Activated CD4-positive, alpha-beta T cell treated with anti-CD3 and anti-CD28 coated beads for 48 hours (primary cell): ENCODE measurements around the gene ADRA2B.
"Not testable (repeated sequence)": the region's sequence is repeated elsewhere in the genome, so short reads cannot be mapped to it uniquely, and the experiment has no call there.

Source experiments
- DNase-seq: peaks from one replicate; pipeline ENCODE4 v3.0.0-alpha.2; 2020

Gene ADRA2B

DNA sequence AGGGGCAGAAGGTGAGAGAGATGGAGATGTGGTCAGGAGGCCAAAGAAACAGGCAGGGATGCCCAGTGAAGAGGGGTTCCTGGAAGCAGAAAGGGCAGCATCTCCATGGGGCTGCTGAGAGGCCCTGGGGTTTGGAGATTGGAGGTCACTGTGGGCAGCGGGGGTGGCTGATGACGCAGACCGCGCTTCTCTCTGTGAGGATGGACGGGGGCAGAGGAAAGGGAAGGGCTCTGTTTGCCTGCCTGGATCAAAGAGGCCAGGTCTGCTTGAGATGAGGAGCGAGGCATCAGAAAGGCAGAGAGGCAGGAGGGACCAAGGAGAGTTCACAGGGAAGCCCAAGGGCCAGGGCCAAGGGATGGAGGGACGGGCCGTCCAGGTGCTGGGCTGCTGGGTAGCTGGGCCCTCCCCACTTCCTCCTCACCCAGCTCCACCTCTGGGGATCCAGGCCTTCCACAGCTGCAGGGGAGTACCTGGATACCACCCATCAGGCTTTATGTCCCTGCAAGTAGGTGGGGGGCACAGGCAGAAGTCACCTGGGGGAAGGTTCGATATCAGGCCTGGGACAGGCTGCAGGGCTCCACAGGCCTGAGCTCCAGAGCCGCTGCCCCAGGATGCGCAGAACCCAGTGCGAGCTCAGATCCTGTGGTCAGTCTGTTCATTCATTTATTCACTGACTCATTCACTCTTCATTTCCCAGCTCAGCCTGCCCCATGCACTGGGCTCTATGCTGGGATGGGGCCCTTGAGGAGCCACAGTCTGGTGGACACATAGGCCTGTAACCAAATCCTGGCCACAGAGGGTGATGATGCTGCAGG is 30.6 kb downstream of the ADRA2B start:
- DNase-seq = no peak

DNA sequence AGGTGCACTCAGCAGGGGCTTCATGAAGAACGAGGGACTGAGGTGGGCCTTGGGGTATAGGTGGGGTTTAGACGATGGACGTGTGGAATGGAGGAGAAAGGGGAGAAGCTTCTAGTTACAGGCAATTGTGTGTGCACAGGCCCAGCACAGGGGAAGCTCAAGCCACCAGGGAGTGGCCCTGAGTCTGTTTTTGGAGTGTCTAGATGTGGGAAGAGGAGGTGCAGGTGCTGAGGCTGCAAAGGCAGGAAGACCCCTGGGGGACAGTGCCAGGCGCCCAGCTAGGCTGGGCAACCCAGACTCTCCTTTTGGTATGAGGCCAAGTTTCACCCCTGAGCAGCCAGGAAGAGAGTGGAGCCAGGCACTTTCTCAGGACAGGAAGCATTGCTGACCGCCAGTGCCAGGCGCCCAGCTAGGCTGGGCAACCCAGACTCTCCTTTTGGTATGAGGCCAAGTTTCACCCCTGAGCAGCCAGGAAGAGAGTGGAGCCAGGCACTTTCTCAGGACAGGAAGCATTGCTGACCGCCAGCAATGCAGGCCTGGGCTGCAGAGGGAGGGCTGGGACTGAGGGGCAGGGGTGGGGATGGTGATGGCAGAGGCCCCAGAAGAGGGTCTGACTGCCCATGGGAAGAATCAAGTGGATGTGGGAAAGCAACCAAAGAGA is 31.4 kb downstream of the ADRA2B start:
- DNase-seq = not testable (repeated sequence)

DNA sequence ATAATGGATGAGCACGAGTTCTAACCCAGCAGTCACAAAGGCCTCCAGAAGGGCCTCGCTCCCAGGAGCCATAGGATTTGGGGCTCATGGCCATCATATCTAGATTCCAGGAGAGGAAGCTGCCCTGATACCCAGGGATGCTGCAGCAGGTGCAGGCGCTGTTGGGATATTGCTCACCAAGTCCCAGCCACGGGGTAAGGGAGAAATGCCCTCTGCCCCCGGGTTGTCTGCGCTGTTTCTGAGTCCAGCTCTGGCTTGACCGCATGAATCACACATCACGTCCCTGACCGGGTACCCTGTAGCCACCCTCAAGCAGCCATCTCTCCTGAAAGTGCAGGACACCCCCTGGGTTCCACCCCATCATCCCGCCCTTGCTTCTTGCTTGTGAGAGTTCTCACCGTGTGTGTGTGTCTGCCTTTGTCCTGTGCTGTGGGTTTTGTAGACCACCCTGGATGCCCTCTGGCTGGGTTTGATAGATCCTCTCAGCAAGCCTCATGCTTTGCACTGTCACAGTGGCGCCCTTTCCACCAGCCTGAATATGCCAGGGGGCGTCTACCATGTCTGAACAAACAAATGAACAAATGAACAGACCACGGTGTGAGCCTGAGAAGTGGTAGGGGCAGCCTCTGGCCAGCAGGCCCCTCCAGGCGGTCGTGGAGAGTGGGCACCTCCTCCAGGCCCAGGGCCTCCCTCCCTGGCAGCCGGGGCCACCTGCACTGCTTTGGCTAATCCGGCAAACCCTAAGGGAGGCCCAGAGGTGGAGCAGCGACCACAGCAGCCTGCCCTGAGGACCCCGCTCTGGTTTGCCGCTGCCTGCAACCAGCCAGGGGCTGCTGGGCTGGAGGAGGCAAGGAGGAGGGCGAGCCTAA is 32.1 kb downstream of the ADRA2B start:
- DNase-seq = no peak

DNA sequence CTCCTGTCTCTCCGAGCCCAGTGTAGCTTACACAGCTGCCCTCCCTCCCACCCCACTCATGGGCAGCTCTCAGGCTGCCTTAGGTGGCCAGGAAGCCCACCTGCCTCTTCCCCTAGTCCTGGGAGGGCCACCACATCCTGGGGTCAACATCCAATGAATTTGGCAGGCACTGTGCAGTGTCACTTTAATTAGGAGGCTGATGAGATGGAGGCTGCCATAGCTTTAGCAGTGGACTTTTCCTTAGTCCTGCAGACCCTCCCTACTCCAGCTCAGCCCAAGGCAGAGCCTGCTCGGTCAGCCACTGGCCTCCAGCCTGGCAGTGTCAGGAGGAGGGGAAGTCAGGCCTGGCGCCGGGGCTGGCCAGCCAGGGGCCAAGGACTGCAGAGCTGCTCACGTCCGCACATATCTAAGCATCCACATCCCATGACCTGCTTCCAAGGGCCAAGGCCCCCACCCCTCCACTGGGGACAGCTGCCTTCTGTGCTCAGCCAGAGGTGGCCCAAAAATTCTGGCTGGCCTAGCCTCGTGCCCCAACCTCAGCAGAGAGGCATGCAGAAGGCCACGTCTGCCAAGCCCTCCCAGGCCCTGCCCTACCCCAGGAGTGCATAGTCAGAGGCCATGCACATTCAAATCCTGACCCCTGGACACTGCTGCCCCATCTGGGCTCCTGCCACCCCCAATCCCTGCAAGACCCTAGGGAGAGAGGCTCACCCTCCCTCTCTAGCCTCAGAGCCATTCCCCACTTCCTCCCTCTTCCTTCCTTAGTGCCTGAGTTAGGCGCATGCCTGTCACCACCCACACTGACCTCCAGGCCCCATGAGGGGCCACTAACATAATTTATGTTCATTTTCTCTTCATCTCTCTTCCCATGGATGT is 33.1 kb downstream of the ADRA2B start:
- no peak for DNase-seq

DNA sequence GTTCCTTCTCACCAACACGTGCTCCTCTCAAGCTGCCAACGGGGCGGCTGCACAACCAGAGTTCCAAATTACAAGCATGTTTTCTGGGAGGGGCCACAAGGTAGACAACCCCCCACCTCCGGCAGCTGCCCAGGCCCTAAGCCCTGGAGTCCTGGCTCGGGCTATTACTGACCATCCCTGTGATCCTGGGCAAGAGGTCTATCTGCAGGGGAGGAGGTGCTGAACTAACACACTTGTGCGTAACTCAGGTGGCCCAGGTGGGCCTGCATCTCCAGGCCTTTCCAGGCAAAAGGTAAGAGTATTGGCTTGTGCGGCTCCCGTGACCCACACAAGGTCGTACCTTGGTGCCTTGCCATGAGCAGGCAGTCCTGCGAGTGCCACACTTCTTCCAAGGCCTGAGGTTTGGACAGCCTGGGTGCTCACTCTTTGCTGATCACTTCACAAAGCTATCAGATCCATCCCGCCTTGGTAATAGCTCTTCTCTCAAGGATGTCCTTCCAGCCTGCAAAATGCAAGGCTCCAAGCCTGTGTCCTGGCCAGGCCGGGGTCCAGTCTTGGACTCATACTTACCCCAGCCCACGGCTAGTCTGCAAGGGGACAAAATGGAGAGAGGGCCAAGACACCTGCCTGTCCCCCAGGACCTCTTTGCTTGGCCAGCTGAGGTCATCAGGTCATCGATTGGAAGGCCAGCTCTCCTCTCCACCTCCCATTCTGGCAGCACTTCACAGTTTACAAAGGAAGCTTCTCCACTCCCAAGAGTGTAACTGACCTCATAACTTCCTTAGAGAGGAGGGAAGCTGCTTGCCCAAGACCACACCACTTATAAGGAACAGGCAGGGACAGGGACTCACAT is 33.9 kb downstream of the ADRA2B start:
- no peak for DNase-seq

DNA sequence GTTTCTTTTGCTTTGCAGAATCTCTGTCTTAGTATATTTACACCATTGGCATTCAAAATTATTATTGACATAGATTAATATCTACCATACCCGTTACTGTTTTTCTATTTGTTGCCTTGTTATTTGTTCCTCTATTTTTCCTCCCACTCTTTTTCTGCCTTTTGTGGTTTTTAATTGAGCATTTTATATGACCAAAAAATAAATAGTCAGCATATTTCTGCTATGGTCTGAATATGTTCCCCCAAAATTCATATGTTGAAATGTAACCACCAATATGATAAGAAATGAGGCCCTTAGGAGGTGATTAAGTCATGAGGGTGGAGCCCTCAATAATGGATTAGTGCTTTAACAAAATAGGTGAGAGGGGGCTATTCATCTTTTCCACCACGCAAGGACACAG is 35.3 kb downstream of the ADRA2B start:
- DNase-seq = no peak

DNA sequence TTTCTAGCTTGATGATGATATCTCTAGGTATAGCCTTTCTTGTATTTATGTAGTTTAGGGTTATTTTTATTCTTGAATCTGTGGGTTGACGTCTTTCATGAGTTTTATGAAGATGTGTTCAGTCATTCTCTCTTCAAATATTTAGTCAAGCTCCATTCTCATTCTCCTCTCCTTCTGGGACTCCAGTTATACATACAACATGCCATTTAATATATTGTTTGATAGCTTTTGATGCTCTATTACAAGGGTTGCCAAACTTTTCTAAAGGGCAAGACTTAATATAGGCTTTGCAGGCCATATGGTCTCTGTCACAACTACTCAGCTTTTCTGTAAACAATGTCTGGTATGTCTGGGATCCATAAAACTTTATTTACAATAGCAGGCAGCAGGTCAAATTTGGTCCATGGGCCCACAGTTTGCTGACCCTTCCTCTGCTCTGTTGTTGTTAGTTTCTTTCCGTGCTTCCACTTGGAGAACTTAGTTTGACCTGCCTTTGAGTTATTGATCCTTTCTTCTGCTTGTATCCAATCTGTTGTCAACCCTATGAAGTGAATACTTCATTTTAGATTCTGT is 41.1 kb downstream of the ADRA2B start:
- DNase-seq = no peak

DNA sequence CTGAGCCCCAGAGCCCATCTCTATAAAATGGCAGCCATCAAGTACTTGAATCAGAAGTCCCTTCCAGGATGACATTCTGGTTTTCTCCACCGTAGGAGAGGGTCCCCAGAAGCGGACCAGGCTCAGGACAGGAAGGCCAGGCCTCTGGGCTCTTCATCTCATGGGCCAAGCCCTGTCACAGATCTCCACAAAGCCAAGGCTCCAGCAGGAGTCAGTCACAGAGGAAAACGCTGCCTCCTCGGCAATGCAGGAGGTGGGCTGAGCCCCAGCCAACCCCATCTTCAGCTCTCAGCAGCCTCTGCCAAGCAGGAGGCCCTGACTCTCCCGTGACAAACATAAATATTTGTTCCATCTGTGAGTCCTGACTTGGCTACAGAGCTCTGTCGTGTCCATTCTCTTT is 42.2 kb downstream of the ADRA2B start:
- DNase-seq = no peak

DNA sequence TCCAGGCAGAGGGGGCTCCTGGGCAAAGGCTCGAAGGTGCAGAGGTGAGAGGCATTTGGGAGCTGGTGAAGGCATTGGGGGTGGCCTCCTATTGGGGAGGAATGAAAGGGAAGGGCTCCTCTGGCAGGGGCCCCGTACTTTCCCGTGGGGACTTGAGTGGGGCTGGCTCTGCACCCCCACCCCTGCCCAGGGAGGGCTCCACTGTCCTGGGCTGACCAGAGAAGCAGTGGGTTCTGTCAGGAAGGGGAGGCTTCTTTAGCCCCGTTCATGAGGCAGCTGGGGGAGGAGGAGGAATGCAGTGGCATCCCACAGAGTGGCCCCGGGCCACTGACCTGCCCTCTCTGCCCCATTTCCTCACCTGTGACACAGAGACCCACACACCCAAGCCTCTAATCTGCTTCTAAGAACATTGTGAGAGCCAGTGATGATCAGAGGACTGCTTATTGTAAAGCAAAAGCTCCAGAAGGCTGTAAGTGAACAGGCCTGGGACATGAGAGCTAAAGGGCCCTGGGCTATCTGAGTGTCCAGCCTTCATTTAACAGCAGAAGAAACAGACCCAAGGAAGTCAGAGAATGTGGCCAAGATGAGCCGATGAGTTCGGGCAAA is 43.1 kb downstream of the ADRA2B start:
- no peak for DNase-seq

DNA sequence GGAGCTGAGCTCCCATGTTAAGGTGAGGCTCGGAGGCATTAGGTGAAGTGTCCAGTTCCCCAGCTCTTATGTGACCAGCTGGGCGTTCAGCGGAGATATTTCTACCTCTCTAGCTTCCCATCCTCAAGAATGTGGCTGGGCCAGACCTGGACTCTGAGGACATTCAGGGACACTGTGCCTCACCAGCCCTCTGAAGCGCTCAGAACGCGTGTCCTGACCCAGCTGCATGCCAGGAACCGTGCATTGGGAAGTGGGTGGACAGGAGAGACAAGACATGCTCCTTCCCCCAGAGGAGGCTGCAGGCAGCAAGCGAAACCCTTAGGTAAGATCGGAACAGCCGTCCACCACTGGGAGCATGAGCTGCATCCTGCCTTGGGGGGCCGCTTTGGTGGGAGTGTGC is 43.6 kb downstream of the ADRA2B start:
- DNase-seq = no peak

DNA sequence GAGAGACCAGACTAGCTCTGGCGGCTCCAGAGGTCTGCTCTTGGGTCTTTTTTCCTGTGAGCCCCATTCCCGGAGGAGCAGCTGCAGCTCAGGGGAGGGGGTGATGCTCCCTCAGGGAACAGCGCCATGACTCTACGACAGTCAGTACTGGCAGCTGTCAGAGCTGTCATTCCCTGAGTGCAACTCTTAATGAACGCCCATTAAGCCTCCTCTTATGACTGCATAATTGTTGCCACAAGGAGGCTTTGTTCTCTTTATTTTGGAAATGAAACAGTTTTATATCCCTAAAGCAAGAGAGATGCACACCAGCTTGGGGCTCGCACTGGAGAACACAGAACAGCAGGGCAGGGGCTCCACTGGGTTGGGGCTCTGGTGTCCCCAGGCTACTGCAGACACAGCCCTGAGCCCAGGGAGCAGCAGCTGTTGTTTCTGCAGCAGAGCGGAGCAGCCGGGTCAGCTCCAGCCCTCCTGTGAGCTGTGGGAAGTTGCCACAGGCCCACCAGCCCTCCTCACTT is 44.3 kb downstream of the ADRA2B start:
- DNase-seq = not testable (repeated sequence)

DNA sequence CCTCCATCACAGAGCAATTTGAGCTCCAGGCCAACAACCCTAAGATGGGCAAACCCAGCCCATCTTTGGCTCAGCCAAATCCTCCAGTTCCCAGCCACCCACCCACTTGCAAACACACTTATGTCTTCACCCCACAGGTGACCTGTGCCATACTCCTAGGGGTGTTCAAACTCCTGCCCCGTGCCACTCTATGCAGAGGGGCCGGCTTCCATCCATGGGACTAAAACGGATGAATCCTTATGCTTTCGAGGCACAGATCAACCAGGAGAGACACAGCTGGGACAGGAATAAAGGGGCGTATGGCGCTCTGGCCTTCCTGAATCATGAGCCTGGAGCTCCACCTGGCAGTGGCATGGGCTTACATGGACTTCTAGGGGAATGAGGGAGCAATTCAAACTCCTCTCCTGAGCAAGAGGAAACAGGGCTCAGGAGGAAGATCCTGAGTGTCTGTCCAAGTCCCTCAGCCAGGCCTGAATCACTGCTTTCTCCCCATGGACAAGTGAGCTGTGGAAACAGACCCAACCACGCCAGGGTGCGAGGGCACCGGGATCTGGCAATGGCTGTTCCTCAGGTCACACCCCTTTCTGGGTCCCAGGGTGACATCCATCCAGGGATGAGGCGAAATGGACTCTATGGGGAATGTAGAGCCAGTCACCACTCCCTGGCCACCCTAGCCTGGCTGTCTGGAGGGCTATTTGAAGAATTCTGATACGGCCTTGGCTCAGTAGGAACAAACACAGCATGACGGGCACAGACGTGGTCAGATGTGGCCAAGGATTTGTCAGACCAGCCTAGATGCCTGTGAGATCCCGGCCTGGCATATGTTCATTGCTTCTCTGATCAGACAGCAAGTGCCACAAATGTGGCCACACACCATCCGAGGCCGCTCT is 45.0 kb downstream of the ADRA2B start:
- DNase-seq = not testable (repeated sequence)

DNA sequence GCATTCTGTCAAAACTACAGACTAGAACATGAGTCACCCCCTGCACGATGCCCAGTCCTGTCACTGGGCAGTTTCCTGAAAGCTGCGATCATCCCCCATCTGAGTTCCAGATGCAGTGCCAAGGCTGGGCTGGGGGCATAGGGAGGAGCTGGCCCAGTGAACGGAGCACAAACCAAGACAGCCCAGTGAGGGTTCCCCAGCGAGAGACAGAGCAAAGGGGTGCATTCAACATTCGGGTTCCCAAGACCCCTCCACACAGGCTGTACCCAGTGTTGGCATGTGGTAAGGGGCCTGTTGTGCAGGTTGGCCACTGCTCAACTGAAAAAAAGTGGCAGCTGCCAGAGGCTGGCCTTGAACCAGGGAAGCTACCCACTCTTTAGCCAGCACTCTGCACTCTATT is 46.0 kb downstream of the ADRA2B start:
- not testable (repeated sequence) for DNase-seq

DNA sequence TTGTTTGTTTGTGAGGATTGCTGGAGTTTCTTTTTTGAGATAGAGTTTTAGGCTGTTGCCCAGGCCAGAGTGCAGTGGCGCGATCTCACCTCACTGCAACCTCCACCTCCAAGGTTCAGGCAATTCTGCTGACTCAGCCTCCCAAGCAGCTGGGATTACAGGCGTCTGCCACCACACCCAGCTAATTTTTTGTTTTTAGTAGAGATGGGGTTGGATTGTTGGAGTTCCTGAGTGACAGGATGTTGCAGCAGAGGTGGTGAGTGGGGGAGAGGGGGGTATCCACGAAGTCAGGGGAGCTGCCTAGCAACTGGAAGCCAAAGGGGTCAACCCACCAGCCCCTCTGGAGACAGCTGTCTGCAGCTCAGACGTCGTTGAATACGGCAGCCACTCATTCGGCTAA is 46.5 kb downstream of the ADRA2B start:
- DNase-seq = not testable (repeated sequence)

DNA sequence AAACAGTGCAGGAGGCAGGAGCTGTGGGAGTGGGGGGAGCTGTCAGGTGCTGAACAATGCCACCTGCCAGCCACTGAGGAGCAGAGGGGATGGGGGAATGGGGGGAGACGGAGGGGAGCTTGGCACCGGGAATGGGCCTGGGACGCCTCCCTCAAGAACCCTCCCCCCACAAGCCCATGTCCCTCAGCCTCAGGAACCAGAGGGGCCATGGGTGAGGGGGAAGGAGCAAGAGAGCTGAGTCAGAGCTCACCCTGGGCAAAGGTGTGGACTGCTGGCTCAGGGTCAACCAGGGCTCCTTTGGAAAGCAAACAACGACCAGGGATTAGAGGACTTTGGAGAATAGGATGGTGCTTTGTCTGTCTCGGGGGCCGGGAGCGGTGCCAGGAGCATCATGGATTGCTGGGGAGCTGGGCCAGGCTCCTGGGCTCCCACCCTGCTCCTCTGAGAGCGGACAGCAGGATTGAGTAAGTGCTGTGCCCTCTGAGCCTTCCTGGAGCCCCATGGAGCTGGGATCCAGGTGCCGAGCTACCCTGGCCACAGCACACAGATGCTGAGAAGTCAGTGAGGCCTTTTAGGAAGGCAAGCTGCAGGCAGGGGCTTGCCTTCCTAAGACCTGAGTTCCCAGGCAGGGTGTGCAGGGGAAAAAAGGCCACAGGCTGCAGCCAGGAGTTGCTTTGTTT is 48.3 kb downstream of the ADRA2B start:
- not testable (repeated sequence) for DNase-seq

DNA sequence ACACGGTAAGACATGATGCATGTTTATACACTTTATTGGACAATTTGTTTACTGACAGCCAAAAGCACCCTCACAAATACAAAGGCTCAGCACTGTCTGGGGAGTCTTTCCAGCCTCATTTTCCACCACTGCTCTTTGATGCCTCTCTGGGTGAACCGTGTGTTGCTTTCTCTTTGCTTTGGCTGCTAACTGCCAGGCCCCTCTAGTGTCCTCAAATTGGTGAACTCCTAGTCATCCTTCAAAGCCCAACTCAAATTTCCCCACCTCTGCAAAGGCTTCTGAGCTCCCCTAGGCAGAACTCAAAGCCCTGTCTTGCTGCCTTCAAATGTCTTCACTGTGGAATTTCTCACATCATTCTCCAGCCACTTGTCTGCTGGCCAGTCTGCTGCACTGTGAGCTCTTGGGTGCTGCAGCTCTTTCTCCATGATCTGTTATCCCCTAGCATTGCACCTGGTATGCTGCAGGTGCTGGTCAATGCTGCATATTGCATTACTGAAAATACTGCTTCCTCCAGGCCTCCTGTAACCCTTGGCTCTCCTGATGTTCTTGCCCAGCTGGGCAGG is 49.2 kb downstream of the ADRA2B start:
- not testable (repeated sequence) for DNase-seq

DNA sequence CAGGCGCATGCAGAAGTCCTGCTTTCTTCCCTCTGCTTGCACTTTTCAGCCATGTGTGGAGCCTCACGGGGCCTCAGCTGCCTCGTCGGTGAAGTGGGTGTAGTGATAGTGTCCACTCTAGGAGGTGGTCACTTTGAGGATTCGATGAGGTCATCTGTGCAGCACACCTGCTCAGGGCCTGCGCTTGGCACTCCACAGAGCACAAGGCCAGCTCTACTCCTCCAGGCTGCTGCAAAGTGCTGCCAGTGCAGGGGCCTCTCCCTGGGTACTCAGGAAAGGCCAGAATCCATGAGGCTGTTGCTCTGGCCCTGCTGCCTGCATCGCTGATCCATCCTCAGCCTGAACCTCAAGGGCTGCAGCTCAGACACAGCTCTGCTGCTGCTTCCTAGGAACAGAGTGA is 49.9 kb downstream of the ADRA2B start:
- DNase-seq = not testable (repeated sequence)

DNA sequence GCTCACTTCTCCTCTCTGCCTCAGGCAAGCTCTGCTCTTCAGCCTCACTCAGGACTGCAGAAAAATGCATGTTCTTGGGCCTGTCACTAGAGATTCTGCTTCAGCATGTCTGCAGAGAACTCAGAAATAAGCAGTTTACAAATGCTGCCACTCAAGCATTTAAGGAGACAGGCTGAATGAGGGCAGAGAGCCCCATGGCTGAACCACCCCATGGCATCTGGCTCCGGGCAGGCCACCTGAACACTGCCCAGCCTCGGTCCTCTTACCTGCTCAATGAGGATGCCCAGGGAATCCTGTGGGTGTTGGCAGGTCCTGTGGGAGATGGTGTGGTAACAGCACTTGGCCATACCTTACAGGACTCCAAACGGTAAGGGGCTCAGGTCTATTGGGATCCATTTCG is 50.4 kb downstream of the ADRA2B start:
- not testable (repeated sequence) for DNase-seq
